Upper lobe of left lung (tissue), 6 donors: ENCODE results near the gene PITPNM2. TPM values are rescaled to one million over a fixed set of nuclear protein-coding genes. Genes with fewer than 3 reads are reported as not detected.

ENCODE experiments used
- ATAC-seq, 2 donors: fragments of 200-7000 bp; cut with Tn5 transposase; one replicate each; pipeline ENCODE4 v1.9.1; 2022; ENCODE audit warnings: mild to moderate bottlenecking in 2 of 2, moderate library complexity in 2 of 2; ENCODE audit not compliant: low FRiP score in 2 of 2
- DNase-seq, 2 donors: peaks; one replicate each; pipeline ENCODE4 v3.0.0-alpha.2; 2019 to 2020
- H3K27ac ChIP-seq, 4 donors: fragments of 200-600 bp; sonication (generic); one replicate each; pipeline ENCODE4 v1.5.1; 2016 to 2019
- H3K27me3 ChIP-seq, 4 donors: fragments of 200-600 bp; sonication (generic); one replicate each; pipeline ENCODE4 v1.5.1; 2017 to 2019
- H3K36me3 ChIP-seq, 4 donors: fragments of 200-600 bp; sonication (generic); one replicate each; pipeline ENCODE4 v1.5.1; 2016 to 2019
- H3K4me1 ChIP-seq, 4 donors: fragments of 200-600 bp; sonication (generic); one replicate each; pipeline ENCODE4 v1.5.1; 2018 to 2019
- H3K4me3 ChIP-seq, 4 donors: fragments of 200-600 bp; sonication (generic); one replicate each; pipeline ENCODE4 v1.5.1; 2017 to 2019; ENCODE audit warnings: mild to moderate bottlenecking in 2 of 4, moderate library complexity in 1 of 4
- H3K9me3 ChIP-seq, 4 donors: fragments of 200-600 bp; sonication (generic); one replicate each; pipeline ENCODE4 v1.5.1; 2018 to 2019
- CTCF ChIP-seq, 6 experiments: fragments of 450-650 bp in 4 of 6; fragments of 200-600 bp in 2 of 6; sonication (generic) in 2 of 6; IDR thresholded peaks; one replicate each; pipeline ENCODE4 v1.5.1; 2016 to 2019; ENCODE audit warnings: antibody characterized with exemption in 6 of 6
- EP300 ChIP-seq, 4 donors: sonication (generic); formaldehyde crosslinking; IDR thresholded peaks; one replicate each; pipeline ENCODE4 v1.5.1; 2017; ENCODE audit warnings: antibody characterized with exemption in 4 of 4, control low read depth in 2 of 4
- POLR2A ChIP-seq, 4 donors: fragments of 450-650 bp; IDR thresholded peaks; one replicate each; pipeline ENCODE4 v1.5.1; 2016 to 2017; ENCODE audit warnings: antibody characterized with exemption in 4 of 4, mild to moderate bottlenecking in 2 of 4
- POLR2AphosphoS5 ChIP-seq, 2 donors: sonication (generic); formaldehyde crosslinking; IDR thresholded peaks; one replicate each; pipeline ENCODE4 v1.5.1; 2017; ENCODE audit warnings: antibody characterized with exemption in 2 of 2
- WGBS, 2 donors: methylation state at CpG; one replicate each; pipeline ENCODE4 v1.1.5; 2017 to 2018; 5-methylcytosine and 5-hydroxymethylcytosine counted together
- total RNA-seq, 6 donors: library from RNA; depleted of rRNA in 4 of 6; stranded (reverse); fragments of >200 nt in 4 of 6; gene quantifications; one replicate each; pipeline versions ENCODE4 v1.1.0 to v1.2.1, GENCODE V29; 2016 to 2021
- donor health status: DM: no; HTN: no; CAD: no; lungs with moderate emphysema.
- donor health status: DM: no; HTN: yes; CAD: no; lungs with severe emphysema.

Gene PITPNM2
- total RNA-seq, 6 donors from 2014 or later = 17.5 to 56.6 (median 29.4) TPM

- Histone ChIP-seq H3K27ac (no peak overlapping the region), H3K4me3 (no peak overlapping the region), H3K27me3 (no peaks in the 10 kb centered on the region), H3K36me3 (no peaks in the 10 kb centered on the region), H3K9me3 (no peaks in the 10 kb centered on the region), H3K4me1 (peaks cover 5 to 29% (median 21%) of the 10 kb centered on the region in 4 donors)
- no peak for TF ChIP-seq POLR2AphosphoS5 (IDR thresholded peaks at IDR 0.05)
- WGBS, 2 donors = 83 to 84% methylated on average over 6 of the region's 6 CpGs
- ATAC-seq (no peak), DNase-seq (no peak)
Measured at GRCh38 chr12:123121670-123122069, 29.2 kb downstream of the PITPNM2 start.

- ATAC-seq = no peak
- TF ChIP-seq POLR2AphosphoS5 (IDR thresholded peaks at IDR 0.05) (no peak), POLR2A (IDR thresholded peaks at IDR 0.05) (no peak), CTCF (IDR thresholded peaks at IDR 0.05) (no peak), EP300 (IDR thresholded peaks at IDR 0.05) (no peak)
- peak overlapping the region in 3 of 4 donors; percentile 20 to 61 (median 24) for H3K27ac ChIP-seq
- H3K4me3 ChIP-seq = no peak overlapping the region
- no peaks in the 10 kb centered on the region for H3K9me3 ChIP-seq
- H3K27me3 ChIP-seq = no peaks in the 10 kb centered on the region
- no peak for DNase-seq
- H3K36me3 ChIP-seq = no peaks in the 10 kb centered on the region
- 58 to 60% methylated on average over 1 to 3 of the region's 3 CpGs for WGBS, 2 donors
- peaks cover 11 to 29% (median 19%) of the 10 kb centered on the region in 4 donors for H3K4me1 ChIP-seq
Measured at GRCh38 chr12:123120452-123121166, 30.3 kb downstream of the PITPNM2 start.

GRCh38 chr12:123119808-123120207 lies 31.1 kb downstream of the PITPNM2 start:
- ATAC-seq = no peak
- Histone ChIP-seq H3K9me3 (no peaks in the 10 kb centered on the region), H3K4me1 (peaks cover 19 to 37% (median 27%) of the 10 kb centered on the region in 4 donors), H3K36me3 (no peaks in the 10 kb centered on the region), H3K27me3 (no peaks in the 10 kb centered on the region), H3K27ac (peak overlapping the region in 1 of 4 donors; percentile 4), H3K4me3 (no peak overlapping the region)
- WGBS, 2 donors = 81 to 90% methylated on average over 7 of the region's 7 CpGs
- no peak for DNase-seq
- no peak for TF ChIP-seq CTCF (IDR thresholded peaks at IDR 0.05)
- no peak for TF ChIP-seq POLR2AphosphoS5 (IDR thresholded peaks at IDR 0.05)
- TF ChIP-seq EP300 (IDR thresholded peaks at IDR 0.05) = no peak
- TF ChIP-seq POLR2A (IDR thresholded peaks at IDR 0.05) = no peak

- Histone ChIP-seq H3K4me1 (peaks cover 30 to 43% (median 37%) of the 10 kb centered on the region in 4 donors), H3K36me3 (no peaks in the 10 kb centered on the region), H3K9me3 (no peaks in the 10 kb centered on the region), H3K27ac (no peak overlapping the region), H3K4me3 (no peak overlapping the region), H3K27me3 (no peaks in the 10 kb centered on the region)
- no peak for DNase-seq
- ATAC-seq = peak in 1 of 2 donors; percentile 54
- no peak for TF ChIP-seq CTCF (IDR thresholded peaks at IDR 0.05)
- TF ChIP-seq POLR2AphosphoS5 (IDR thresholded peaks at IDR 0.05) = no peak
- no peak for TF ChIP-seq POLR2A (IDR thresholded peaks at IDR 0.05)
- no peak for TF ChIP-seq EP300 (IDR thresholded peaks at IDR 0.05)
- 89% methylated on average over 8 of the region's 8 CpGs for WGBS, 2 donors
Measured at GRCh38 chr12:123118497-123118896, 32.4 kb downstream of the PITPNM2 start.

- peak; percentile 27 to 31 for TF ChIP-seq POLR2AphosphoS5 (IDR thresholded peaks at IDR 0.05)
- TF ChIP-seq CTCF (IDR thresholded peaks at IDR 0.05) = no peak
- H3K27me3 ChIP-seq = no peaks in the 10 kb centered on the region
- no peak overlapping the region for H3K4me3 ChIP-seq
- no peak for DNase-seq
- no peaks in the 10 kb centered on the region for H3K36me3 ChIP-seq
- 62 to 74% methylated on average over 8 of the region's 8 CpGs for WGBS, 2 donors
- peak; percentile 70 to 89 for ATAC-seq
- H3K9me3 ChIP-seq = no peaks in the 10 kb centered on the region
- H3K27ac ChIP-seq = peak overlapping the region; percentile 58 to 81 (median 72)
- peaks cover 26 to 49% (median 34%) of the 10 kb centered on the region in 4 donors for H3K4me1 ChIP-seq
Measured at GRCh38 chr12:123115409-123116121, 35.3 kb downstream of the PITPNM2 start.
